Measurements from ENCODE around the gene HAVCR1.

Gene HAVCR1

GRCh38 chr5:157004893-157005551 is 53.9 kb downstream of the HAVCR1 start:
- DNase-seq (ENCODE audit: low read depth in 2 of 3, low spot score in 1 of 3), result no peak

GRCh38 chr5:156991714-156992113 is 67.2 kb downstream of the HAVCR1 start:
- no peak for DNase-seq (ENCODE audit: low read depth in 2 of 3, low spot score in 1 of 3)

- DNase-seq (ENCODE audit: low read depth in 2 of 3, low spot score in 1 of 3), result no peak
These were observed 74.9 kb downstream of the HAVCR1 start for GRCh38 chr5:156984064-156984463.

- DNase-seq (ENCODE audit: low read depth in 2 of 3, low spot score in 1 of 3), result no peak
These were observed 77.4 kb downstream of the HAVCR1 start for GRCh38 chr5:156981481-156981880.

Data from stimulated activated CD4-positive, alpha-beta T cell treated with anti-CD3 and anti-CD28 coated beads, Interleukin-12 subunit alpha, Interleukin-12 subunit beta, amount 100 ng/mL, for 48 hours (primary cell).